HG02981 (cell line): Measurements from ENCODE around the gene COL24A1.

Experiments
- ATAC-seq: cut with Tn5 transposase; IDR thresholded peaks from one replicate; pipeline ENCODE4 v1.9.1; 2021; ENCODE audit warnings: mild to moderate bottlenecking, moderate library complexity; ENCODE audit not compliant: unreplicated experiment

COL24A1 gene

DNA sequence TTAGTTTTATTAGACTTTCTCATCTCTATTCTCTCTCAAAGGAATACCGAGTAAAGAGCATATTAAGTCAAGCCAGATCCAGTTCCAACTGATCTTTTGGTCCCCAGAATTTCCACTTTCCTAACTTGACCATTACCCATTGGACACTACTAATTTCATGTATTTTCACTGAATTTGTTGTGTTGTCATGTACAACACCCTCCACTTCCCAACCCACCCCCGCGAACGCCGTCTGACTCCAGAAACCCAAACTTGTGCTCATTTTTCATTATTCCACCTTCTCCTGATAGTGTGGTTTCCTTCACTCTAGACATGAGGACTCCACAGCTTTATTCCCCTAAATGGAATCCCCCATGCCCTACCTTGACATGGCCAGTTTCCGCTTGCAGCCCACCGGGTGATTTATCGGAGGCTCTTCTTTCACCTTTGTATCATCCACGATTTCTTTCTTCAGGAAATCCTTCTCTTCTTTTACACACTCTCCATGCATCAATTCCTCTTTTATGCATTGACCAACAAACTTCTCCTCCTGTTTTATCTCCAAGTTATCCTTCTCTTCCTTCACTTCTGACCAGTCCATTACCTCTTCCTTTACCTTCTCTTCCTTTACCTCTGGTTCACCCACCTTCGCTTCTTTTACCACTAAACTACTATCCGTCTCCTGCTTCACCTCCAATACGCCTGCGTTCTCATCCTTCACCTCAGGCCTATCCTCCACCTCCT is 449.1 kb downstream of the COL24A1 start:
- ATAC-seq = peak; percentile 32

DNA sequence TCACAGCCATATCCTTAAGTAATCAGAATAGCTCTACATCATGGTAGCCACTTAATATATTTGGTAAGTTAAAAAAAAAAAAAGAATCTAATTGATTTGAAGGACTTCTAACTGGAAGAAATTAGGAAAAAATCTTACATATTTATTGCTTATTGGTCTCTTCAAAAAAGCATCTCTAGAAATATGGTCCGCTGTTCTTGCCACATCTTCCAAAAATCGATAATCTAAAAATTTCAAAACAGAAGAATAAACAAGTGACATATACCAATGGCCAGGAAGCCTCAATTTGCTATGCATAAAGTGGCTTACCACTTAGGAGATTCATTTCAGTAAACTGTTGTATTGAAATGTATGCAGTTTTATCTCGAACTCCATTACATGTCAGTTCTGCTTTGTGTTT is 450.6 kb downstream of the COL24A1 start:
- no peak for ATAC-seq

DNA sequence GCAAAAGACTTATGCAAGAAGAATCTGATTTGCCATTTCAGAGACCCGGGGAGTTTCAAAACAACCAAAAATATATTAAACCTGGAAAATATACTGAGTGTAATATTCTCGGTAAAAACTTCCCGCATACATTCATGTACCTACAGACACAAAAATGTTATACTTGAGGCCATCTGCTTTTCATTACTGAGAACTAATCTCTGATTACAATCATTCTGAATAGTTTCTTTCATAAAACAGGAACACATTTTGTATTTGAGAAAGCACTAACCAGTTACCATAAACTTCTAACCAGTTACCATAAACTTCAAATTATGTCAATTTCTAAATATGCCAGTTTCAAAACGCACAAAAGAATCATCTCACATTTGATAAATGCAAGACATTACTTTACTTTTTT is 456.1 kb downstream of the COL24A1 start:
- no peak for ATAC-seq

DNA sequence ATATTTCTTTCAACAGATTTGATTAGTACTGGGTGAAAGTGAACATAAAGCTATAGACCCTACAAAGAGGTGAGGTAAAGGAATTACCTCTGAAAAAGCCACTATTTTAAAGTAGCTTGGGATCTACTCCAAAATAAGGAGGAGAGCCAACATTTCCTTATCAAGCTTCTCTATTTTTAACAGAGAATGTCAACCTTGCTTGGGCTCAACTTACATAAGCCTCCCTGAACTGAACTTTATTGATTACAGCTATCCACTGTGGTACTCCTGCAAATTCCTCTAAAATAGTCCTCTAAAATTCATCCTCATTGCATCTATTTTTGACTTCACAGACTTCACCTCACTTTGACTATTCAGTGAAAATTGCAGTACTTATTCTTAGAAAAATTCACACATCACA is 458.7 kb downstream of the COL24A1 start:
- no peak for ATAC-seq

DNA sequence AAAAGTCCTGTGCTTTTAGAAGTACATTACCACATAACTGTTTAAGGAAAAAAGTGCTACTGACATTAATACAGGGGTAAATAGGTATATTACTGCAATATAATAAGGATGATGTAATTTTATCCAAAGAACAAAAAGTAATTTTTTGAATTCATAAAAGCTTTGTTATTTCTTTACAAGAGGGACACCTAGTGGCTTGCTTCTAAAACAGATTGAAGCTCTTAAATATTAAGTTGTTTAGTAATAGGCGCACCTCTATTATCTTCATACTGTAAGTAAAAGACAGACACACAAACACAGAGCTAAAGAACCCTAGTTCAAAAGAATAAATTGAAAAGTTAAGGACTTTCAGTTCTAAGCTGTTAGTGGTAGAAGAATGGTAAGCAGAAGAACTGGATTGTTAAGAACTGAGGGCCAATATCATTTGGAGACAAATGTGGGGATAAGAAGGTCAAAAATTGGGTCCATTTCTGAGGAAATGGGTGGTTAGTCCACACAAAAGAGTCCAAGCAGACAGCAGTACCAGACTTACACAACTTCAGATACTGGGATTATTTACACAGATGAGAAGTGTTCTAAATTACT is 463.8 kb downstream of the COL24A1 start:
- ATAC-seq = no peak

DNA sequence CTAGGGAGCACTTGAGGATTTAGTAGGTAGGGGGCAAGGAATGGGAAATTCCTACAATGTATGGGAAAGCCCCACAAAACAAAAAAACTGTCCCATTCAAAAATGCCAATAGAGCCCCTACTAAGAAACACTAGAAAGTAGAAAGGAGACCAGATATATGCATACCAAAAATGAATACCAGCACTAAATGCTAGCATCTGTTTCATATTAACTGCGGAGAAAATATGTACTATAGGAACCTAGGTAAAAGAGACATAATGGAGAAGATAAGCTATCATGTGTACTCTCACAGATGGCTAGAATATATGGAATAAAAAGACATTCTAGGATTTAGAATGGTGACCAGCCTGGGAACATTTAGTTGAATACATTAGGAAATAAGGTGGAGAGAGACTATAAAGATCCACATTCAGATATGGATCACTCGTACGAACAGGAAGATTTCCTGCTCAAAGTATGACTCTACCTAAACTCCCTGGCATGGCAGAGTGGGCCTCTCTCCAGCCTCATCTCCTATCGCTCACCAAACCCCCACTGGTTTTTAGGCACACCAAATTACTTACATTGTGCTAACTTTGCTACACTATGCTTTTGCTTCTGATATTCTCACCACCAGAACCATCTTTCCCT is 466.7 kb downstream of the COL24A1 start:
- ATAC-seq = no peak

DNA sequence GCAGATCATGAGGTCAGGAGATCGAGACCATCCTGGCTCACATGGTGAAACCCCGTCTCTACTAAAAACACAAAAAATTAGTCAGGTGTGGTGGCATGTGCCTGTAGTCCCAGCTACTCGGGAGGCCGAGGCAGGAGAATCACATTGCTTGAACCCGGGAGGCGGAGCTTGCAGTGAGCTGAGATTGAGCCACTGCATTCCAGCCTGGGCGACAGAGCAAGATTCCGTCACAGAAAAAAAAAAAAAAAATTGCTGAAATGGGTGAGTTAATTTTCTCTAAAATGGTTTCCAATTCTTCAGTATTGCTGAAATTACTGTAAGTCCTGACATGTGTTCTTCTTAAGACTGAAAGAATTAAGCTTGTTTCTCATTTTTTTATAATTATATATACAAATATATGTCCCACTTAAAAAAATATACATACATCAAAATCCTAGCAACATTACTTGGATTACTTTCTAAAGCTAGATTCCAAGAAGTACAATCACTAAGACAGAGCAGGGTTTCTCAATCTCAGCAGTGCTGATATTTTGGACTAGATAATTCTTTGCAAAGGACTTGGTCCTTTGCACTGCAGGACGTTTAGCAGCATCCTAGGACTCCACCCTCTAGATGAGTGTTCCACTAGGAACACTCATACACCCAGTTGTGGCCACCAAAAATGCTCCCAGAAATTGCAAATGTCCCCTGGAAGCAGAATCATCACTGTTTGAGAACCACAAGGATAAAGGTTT is 473.1 kb downstream of the COL24A1 start:
- no peak for ATAC-seq

DNA sequence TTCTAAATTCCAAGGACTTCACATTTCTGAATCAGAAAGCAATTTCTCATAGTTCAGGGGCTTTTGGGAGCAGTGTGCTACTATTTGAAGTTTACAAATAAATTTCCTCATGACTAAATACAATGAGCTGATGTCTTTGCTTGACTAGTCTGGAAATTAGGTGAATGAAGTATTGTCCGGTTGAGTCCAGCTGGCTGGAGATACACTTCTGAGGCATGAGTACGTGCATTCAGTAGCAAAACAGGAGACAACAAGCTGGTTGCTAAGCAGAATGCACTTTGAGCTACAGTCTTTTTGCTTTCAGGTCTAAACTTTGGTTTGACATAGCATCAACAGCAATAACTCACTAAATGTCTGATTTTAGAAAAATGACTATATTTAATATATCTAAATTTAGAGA is 475.5 kb downstream of the COL24A1 start:
- no peak for ATAC-seq
